Mucosa of stomach (tissue), 1 donor: ENCODE results near the gene MCM8.
A peak's percentile ranks its signal among the peaks of the same experiment; 100 is the strongest.

Experiments
- H3K27me3 ChIP-seq: one replicate; pipeline ENCODE4 v1.7.0; 2013; ENCODE audit warnings: mild to moderate bottlenecking, low read length; ENCODE audit not compliant: control insufficient read depth, insufficient read depth
- H3K36me3 ChIP-seq: one replicate; pipeline ENCODE4 v1.7.0; 2013; ENCODE audit warnings: low read length; ENCODE audit not compliant: control insufficient read depth, insufficient read depth
- H3K4me1 ChIP-seq: one replicate; pipeline ENCODE4 v1.7.0; 2013; ENCODE audit warnings: mild to moderate bottlenecking, low read length; ENCODE audit not compliant: control insufficient read depth, insufficient read depth
- H3K4me3 ChIP-seq: one replicate; pipeline ENCODE4 v1.7.0; 2013; ENCODE audit warnings: low read length
- H3K9ac ChIP-seq: one replicate; pipeline ENCODE4 v1.7.0; 2013; ENCODE audit warnings: mild to moderate bottlenecking, low read length, moderate library complexity
- H3K9me3 ChIP-seq: one replicate; pipeline ENCODE4 v1.7.0; 2013; ENCODE audit warnings: mild to moderate bottlenecking, low read length, moderate library complexity; ENCODE audit not compliant: control insufficient read depth
- donor health status: Pancreatic carcinoma.

The MCM8 gene

DNA sequence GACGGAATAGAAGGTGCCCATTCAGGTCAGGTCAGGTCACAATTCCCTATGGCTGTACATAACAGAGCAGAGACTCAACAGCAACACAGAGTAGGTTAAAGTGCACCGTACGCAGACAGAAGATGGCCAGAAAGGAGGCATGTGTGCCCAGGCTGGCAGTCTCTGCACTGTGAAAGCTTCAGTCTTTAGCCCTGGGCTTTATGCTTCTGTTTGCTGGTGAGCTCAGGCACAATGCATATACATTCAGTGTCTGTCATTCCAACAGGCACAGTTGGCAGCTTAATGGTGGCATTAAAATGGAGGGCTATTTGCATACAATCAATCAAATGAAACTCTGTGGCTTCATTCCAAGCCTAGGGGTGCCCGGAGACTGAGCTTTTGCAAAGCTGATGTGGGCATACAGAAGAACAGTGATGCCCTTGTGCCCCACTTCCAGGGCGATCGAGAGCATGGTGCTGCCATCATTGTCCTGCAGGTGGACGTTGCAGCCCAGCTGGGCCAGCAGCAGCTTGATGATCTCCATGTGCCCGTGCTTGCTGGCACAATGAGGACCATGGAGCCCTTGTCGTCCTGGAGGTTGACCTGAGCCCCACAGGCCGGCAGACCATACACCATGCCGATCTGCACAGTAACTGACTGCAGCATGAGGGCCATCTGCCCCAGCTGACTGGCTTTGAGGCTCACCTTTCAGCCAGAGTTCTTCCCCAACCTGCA, 22.5 kb upstream of the MCM8 start:
- no peak overlapping the region for H3K4me3 ChIP-seq
- no peaks in the 10 kb centered on the region for H3K27me3 ChIP-seq
- H3K9me3 ChIP-seq = no peaks in the 10 kb centered on the region
- no peaks in the 10 kb centered on the region for H3K36me3 ChIP-seq
- H3K9ac ChIP-seq = no peak overlapping the region
- no peaks in the 10 kb centered on the region for H3K4me1 ChIP-seq

DNA sequence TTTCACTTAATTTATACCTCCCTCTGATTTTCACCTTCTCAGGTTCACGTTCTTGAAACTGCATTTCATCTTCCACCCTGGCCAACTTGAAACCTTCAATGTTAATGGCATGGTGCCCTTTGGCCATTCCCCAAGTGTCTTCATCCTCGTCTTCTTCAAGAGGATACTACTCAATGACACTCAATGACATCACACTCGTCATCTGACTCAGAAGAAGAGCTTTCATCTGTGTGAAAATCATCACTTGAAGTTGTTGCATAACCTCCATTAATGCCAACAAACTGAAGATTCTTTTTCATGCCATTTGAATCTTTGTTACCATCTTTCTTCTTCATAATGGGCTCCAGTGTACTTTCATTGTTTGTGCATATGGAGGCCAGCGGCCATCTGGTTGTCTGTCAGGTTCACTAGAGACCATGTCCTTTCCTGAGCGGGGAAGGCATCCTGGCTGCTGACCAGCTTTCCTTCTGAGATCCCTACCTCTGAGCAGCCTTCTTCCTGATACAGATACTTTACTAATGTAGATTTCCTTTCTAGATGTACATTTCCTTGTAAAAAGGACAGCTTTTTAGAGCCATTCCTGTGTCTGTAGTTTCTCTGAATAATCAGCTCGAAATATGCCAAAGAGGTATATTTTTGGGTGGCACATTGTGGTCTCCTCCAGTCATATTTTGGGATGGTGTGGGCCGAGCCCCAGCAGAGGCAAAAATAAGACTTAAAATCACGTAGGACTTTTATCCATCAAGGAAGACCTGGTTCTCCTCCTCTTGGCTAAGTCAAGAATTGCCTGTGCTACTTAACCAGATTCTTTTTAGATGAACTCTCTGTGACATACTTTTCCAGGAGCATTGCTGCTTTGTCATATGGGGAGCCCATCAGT, 21.4 kb upstream of the MCM8 start:
- Histone ChIP-seq H3K4me1 (no peaks in the 10 kb centered on the region), H3K36me3 (no peaks in the 10 kb centered on the region), H3K9me3 (no peaks in the 10 kb centered on the region), H3K9ac (no peak overlapping the region), H3K27me3 (no peaks in the 10 kb centered on the region), H3K4me3 (no peak overlapping the region)

DNA sequence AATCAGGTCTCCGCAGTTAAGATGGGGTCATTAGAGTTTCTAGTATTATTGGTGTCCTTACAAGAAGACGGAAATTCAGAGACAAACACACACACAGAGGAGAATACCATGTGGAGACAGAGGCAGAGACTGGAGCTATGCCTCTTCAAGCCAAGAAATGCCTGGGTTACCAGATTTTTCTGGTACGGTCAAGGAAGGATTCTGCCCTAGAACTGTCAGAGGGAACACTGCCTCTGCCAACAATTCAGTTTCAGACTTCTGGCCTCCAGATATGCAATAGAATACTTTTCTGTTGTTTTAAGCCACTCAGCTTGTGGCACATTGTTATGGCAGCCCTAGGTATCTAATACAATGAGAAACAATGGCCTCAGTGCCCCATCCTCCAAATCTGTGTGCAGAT, 19.0 kb upstream of the MCM8 start:
- no peak overlapping the region for H3K9ac ChIP-seq
- no peaks in the 10 kb centered on the region for H3K4me1 ChIP-seq
- H3K4me3 ChIP-seq = no peak overlapping the region

DNA sequence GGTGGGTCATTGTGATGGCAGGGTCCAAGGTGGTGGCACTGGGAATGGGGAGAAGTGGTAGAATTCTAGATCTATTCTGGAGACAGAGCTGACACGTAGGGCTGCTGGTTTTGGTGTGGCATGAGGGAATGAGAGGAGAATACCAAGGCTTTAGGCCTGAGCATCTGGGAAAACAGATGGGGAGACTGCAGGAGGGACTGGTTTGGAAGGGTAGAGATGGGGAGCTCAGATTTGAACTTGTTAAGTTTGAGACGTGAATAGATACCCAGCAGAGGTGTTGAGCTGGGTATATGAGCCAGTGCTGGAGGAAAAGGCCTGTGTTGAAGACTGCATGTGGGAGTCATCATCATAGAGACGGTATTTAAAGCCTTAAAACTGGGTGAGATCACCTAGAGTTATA, 17.7 kb upstream of the MCM8 start:
- H3K27me3 ChIP-seq = no peaks in the 10 kb centered on the region
- no peaks in the 10 kb centered on the region for H3K9me3 ChIP-seq
- no peak overlapping the region for H3K9ac ChIP-seq
- no peaks in the 10 kb centered on the region for H3K4me1 ChIP-seq
- no peaks in the 10 kb centered on the region for H3K36me3 ChIP-seq
- no peak overlapping the region for H3K4me3 ChIP-seq

More for the DNA sequence above, 19.0 kb upstream of the MCM8 start:
- H3K36me3 ChIP-seq = no peaks in the 10 kb centered on the region
- no peaks in the 10 kb centered on the region for H3K27me3 ChIP-seq
- no peaks in the 10 kb centered on the region for H3K9me3 ChIP-seq

DNA sequence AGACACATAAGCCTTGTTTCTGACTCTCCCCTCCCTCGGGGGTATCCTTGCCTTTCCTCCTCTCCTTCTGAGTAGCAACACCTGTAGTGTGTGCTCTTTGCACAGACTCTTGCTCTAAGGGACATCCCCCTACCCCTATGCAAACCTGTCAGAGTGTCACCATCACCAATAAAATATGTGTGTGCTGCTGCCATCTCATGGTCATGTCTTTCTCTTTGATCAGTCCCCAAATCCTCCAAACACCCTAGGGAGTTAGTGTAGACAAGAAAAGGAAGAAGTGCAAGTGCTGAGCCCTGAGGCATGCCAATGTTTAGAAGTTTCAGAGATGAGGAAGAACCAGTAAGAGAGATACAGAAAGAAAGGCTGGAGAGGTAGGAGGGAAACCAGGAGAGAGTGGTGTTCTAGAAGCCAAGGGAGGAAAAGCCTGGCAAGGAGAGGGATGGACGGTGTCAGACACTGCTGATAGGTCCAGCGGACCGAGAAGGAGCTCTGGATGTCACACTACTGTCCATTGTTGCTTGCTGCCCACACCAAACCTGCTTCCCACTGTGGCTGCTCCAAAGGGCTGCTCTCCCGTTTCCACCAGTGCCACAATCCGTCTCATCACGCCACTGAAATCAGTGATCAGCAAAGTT, 16.5 kb upstream of the MCM8 start:
- no peaks in the 10 kb centered on the region for H3K9me3 ChIP-seq
- no peak overlapping the region for H3K9ac ChIP-seq
- H3K4me3 ChIP-seq = no peak overlapping the region
- H3K36me3 ChIP-seq = no peaks in the 10 kb centered on the region
- H3K4me1 ChIP-seq = no peaks in the 10 kb centered on the region
- no peaks in the 10 kb centered on the region for H3K27me3 ChIP-seq

DNA sequence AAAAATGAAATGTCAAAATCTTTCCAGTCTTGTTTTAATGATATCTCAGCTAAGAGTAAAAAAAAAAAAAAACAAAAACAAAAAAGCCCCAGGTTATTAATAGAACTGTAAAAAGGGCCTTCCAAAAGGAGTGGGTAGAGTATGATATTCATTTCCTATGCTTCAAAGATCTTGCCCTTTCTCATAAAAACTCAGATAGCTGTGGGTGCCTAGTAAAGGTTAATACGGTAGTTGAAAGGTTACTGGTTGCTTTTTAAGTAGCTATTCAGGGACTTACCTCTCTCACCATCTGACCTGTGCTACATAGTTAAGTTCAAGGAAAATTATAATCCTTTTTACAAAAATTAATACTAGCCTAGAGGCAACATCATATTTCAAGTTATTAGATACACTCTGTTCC, 15.1 kb upstream of the MCM8 start:
- Histone ChIP-seq H3K4me3 (no peak overlapping the region), H3K4me1 (no peaks in the 10 kb centered on the region), H3K9me3 (no peaks in the 10 kb centered on the region), H3K27me3 (no peaks in the 10 kb centered on the region), H3K9ac (no peak overlapping the region), H3K36me3 (no peaks in the 10 kb centered on the region)

DNA sequence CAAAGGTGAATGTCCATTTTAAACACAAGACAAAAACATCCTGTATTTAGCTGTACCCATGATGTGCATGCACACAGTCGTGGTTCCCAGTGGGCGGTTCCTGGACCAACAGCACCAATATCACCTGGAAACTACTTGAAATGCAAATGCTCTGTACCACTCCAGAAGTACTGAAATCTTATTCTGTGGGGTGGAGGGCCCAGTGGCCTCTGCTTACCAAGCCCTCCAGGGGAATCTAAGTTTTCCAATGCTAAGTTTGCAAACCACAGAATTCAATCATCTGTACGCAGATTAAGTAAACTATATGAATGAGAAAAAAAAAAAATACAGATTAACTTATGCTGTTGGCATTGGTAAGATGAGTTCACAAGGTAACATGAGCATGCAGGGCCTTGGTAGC, 14.2 kb upstream of the MCM8 start:
- no peaks in the 10 kb centered on the region for H3K4me1 ChIP-seq
- no peaks in the 10 kb centered on the region for H3K9me3 ChIP-seq

DNA sequence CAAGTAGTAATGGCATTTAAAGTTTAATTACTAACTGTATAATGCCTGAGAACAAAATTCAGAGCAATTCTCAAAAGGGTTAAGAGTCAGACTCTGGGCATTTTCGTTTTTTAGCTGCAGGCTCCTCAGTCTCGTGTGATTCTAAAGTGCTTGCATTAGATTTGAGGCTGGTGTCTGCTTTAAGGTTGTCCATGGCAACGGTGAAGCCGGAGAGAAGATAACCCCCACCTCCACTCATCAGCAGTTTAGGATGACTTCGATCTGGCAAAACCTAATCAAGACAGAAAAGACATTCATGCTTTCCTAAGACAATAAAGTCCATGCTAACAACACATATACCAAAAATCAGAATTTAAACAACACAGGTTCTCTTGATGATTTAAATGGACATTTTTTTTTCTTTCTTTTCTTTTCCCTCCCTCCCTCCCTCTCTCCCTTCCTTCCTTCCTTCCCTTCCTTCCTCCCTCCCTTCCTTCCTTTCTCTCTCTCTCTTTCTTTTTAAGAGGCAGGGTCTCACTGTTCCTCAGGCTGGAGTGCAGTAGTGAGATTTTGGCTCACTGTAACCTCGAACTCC, 11.9 kb upstream of the MCM8 start:
- no peaks in the 10 kb centered on the region for H3K9me3 ChIP-seq
- no peaks in the 10 kb centered on the region for H3K36me3 ChIP-seq

More for the DNA sequence above, 14.2 kb upstream of the MCM8 start:
- Histone ChIP-seq H3K36me3 (no peaks in the 10 kb centered on the region), H3K27me3 (no peaks in the 10 kb centered on the region), H3K9ac (no peak overlapping the region), H3K4me3 (no peak overlapping the region)

DNA sequence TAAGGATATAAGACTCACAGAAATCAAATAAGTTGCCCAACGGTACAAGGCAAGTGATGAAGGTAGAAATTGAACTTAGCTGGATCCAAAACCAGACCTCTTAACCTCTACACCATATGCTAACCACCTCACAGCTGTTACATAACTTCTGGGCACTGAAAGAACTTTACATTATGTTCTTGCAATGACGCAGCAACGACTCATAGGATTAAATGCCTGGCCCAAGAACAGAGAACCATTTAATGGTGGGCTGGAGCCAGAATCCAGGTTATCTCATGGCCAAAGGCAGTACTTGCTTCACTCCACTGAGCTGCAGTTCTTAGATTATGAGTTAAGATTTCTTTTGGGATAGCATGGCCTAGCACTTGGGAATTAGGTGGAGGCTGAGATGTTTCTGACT, 4.5 kb upstream of the MCM8 start:
- Histone ChIP-seq H3K4me3 (no peak overlapping the region), H3K36me3 (peaks cover 7% of the 10 kb centered on the region), H3K9ac (no peak overlapping the region), H3K9me3 (no peaks in the 10 kb centered on the region), H3K4me1 (peaks cover 6% of the 10 kb centered on the region), H3K27me3 (no peaks in the 10 kb centered on the region)

More for the DNA sequence above, 11.9 kb upstream of the MCM8 start:
- Histone ChIP-seq H3K4me3 (no peak overlapping the region), H3K9ac (no peak overlapping the region), H3K27me3 (no peaks in the 10 kb centered on the region), H3K4me1 (no peaks in the 10 kb centered on the region)

DNA sequence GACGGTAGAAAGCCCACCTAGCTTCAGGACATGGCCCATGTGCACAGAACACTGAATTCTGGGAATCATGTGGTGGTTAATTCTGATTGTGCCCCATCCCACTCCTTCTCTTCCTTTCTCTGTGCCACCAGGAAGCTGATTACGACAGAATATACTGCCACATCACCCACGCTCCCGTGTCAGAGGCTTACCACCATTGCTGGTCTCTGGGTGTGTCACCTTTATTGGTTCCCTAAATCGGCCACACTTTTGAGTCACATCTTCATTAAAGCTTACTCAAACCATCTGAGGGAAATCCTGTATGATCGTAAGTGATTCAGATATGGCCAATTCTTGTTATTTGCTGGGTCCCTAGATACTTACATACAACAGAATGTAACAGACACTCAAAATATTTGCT, 3.2 kb upstream of the MCM8 start:
- Histone ChIP-seq H3K36me3 (peaks cover 7% of the 10 kb centered on the region), H3K27me3 (no peaks in the 10 kb centered on the region), H3K9ac (no peak overlapping the region), H3K4me3 (no peak overlapping the region), H3K4me1 (peaks cover 10% of the 10 kb centered on the region), H3K9me3 (no peaks in the 10 kb centered on the region)

DNA sequence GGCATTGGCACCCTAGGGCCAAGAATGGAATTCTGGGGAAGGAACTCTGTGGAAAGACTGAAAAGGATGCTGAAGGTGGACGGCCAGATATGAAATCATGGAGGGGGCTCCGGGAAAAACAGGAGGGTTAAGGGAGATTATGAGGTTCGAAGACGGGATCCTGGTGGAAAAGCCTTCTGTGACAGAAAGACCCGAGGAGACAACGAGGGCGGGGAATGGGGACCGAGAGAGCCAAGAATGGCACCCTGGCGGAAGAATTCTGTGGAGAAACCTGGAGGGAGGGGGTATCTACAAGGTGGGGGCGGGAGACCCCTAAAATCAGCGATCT, 545 bp upstream of the MCM8 start:
- H3K4me3 ChIP-seq = peak overlapping the region; percentile 75
- peaks cover 10% of the 10 kb centered on the region for H3K4me1 ChIP-seq
- H3K9me3 ChIP-seq = no peaks in the 10 kb centered on the region
- peaks cover 7% of the 10 kb centered on the region for H3K36me3 ChIP-seq
- peak overlapping the region; percentile 84 for H3K9ac ChIP-seq
- no peaks in the 10 kb centered on the region for H3K27me3 ChIP-seq

DNA sequence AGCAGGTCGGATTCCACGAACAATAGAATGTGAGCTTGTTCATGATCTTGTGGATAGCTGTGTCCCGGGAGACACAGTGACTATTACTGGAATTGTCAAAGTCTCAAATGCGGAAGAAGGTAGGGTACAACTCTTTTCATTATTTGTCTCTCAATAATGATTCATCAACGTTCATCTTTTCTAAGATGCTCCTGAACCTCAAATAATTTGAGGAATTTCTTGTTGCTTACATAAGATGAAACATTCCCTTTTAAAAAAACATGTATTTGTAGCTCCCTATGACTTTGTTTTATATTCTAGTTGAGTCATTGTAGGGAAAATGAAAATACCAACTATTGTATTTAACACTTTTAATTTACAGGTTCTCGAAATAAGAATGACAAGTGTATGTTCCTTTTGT, 17.0 kb downstream of the MCM8 start:
- H3K4me3 ChIP-seq = no peak overlapping the region
- no peaks in the 10 kb centered on the region for H3K36me3 ChIP-seq
- no peaks in the 10 kb centered on the region for H3K9me3 ChIP-seq
- H3K9ac ChIP-seq = no peak overlapping the region
- no peaks in the 10 kb centered on the region for H3K27me3 ChIP-seq
- H3K4me1 ChIP-seq = no peaks in the 10 kb centered on the region
